ENCODE results near the gene RIMKLB. TPM values are rescaled to one million over a fixed set of nuclear protein-coding genes. Genes with fewer than 3 reads are reported as not detected.

The RIMKLB gene
- total and polyA plus RNA-seq, 3 donors from 2014 or later = 101 to 141 (median 123) TPM

Other genes starting within 250 kb of the RIMKLB start
- gene CLEC6A, start 242.0 kb upstream of the RIMKLB start, total RNA-seq = not detected
- not detected for gene CLEC6A, start 242.0 kb upstream of the RIMKLB start, polyA plus RNA-seq (ENCODE audit: insufficient read depth, low read depth, low replicate concordance)
- under 1 TPM; 0.31 TPM for gene CLEC4D, start 184.5 kb upstream of the RIMKLB start, total RNA-seq
- gene CLEC4D, start 184.5 kb upstream of the RIMKLB start, polyA plus RNA-seq (ENCODE audit: insufficient read depth, low read depth, low replicate concordance) = not detected
- 1 to 10 TPM; 2.0 to 3.2 TPM for gene CLEC4E, start 157.1 kb upstream of the RIMKLB start, total RNA-seq
- gene CLEC4E, start 157.1 kb upstream of the RIMKLB start, polyA plus RNA-seq (ENCODE audit: insufficient read depth, low read depth, low replicate concordance) = 0.98 TPM
- not detected for gene AICDA, start 85.1 kb upstream of the RIMKLB start, total RNA-seq
- gene AICDA, start 85.1 kb upstream of the RIMKLB start, polyA plus RNA-seq (ENCODE audit: insufficient read depth, low read depth, low replicate concordance) = 0.11 TPM
- 1 to 10 TPM; 3.8 to 5.9 TPM for gene MFAP5, start 35.2 kb upstream of the RIMKLB start, total RNA-seq
- gene MFAP5, start 35.2 kb upstream of the RIMKLB start, polyA plus RNA-seq (ENCODE audit: insufficient read depth, low read depth, low replicate concordance) = 41.1 TPM
- 10 to 100 TPM; 47.6 to 81.1 TPM for gene A2ML1, start 124.6 kb downstream of the RIMKLB start, total RNA-seq
- gene A2ML1, start 124.6 kb downstream of the RIMKLB start, polyA plus RNA-seq (ENCODE audit: insufficient read depth, low read depth, low replicate concordance) = 20.0 TPM
- 100 to 1,000 TPM; 134 to 154 TPM for gene PHC1, start 216.5 kb downstream of the RIMKLB start, total RNA-seq
- gene PHC1, start 216.5 kb downstream of the RIMKLB start, polyA plus RNA-seq (ENCODE audit: insufficient read depth, low read depth, low replicate concordance) = 112 TPM

Measured in testis (tissue), 3 donors.